ENCODE data around the gene SERPINI1. TPM values are rescaled to one million over a fixed set of nuclear protein-coding genes. Genes with fewer than 3 reads are reported as not detected.

SERPINI1 gene
- total and polyA plus RNA-seq, 4 donors: 8.9 to 13.8 (median 12.7) TPM

DNA sequence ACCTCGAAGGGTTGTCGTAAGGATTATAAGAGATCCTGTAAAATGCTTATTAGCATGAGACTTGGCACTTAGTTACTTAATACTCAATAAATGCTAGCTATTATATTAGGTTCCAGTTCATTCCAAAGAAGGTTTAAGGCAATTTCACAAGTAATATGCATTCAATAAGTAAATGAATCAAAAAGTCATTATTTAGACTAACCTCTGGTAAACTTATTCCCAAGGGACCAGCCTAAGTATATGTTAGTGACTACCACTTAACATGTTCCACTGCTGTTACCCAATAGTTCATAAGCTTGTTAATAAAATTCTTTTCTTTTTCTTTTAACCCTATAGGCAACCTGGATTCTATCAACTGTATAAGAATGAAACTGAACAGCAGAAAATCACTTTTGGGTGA, 5.9 kb upstream of the SERPINI1 start:
- H3K9me3 ChIP-seq (ENCODE audit: control insufficient read depth, low read length): no peaks in the 10 kb centered on the region
- DNase-seq (no peak), ATAC-seq (ENCODE audit: low FRiP score) (no peak)
- H3K4me1 ChIP-seq (ENCODE audit: control insufficient read depth in 1 of 2, insufficient read depth in 2 of 2, low read length in 2 of 2): no peaks in the 10 kb centered on the region
- intact Hi-C loops (cut with DNase I): no loop called here
- no peak overlapping the region for H3K4me3 ChIP-seq (ENCODE audit: low read length in 2 of 2)
- no peaks in the 10 kb centered on the region for H3K27me3 ChIP-seq (ENCODE audit: control insufficient read depth in 1 of 2, insufficient read depth in 2 of 2, low read length in 1 of 2)
- no peaks in the 10 kb centered on the region for H3K36me3 ChIP-seq (ENCODE audit: control insufficient read depth in 1 of 2, insufficient read depth in 2 of 2, low read length in 1 of 2)
- H3K27ac ChIP-seq (ENCODE audit: low read depth in 1 of 2, low read length in 2 of 2): no peak overlapping the region
- 91 to 92% methylated on average over 2 of the region's 2 CpGs for WGBS, 2 donors

DNA sequence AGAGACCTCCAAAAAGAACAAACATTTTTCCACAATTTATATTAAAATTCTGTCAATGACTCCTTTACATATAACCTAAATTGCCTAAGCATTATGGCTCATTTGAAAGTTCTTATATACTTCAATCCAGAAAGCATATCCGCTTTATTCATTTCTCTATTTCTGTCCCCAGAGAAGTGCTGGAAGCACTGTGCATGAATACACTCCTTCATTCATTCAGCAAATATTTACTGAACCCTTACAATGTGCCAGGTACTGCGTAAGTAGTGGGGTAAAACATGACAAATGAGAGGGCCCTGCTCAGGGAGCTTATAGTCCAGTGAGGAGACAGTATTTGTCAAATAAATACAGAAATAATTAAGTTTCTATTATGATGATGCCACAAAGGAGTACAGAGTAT, 4.1 kb upstream of the SERPINI1 start:
- WGBS, 2 donors: 93 to 95% methylated on average over 2 of the region's 2 CpGs
- no peak for ATAC-seq (ENCODE audit: low FRiP score)
- intact Hi-C loops (cut with DNase I): no loop called here

DNA sequence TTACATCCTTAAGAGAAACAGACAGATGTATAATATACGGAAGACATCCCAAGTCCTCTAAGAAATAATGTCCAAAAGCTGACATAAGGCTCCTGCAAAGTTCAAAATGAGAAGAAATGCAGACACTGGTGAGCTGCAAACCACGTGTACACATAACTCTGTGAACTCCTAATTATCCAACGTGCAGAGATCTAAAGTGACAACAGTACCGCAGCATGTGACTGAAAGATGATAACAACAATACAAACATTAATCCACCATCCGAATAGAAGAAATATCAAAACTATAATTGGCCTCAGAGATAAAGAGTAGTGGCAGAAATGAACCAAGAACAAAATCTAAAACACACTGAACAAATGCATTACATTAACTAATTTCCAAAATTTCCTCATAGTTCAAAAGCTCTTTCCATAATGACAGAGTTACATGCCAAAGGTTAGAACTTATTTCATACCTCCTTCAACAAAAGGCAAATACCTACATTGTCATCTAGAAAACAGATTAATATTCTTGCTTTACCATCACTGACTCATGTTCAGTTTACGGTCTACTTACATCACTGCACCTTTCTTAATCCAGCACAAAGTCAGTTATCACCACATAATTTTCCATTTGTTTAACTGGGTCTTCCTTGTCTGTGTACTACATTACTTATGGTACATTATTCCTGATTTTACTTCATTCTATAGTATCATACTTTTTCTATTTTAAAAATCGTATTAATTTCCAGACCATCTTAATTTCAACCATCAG, 3.0 kb upstream of the SERPINI1 start:
- no peak overlapping the region for H3K27ac ChIP-seq (ENCODE audit: low read depth in 1 of 2, low read length in 2 of 2)
- H3K27me3 ChIP-seq (ENCODE audit: control insufficient read depth in 1 of 2, insufficient read depth in 2 of 2, low read length in 1 of 2): no peaks in the 10 kb centered on the region
- 55 to 73% methylated on average over 7 of the region's 7 CpGs for WGBS, 2 donors
- H3K4me3 ChIP-seq (ENCODE audit: low read length in 2 of 2): no peak overlapping the region
- no peaks in the 10 kb centered on the region for H3K36me3 ChIP-seq (ENCODE audit: control insufficient read depth in 1 of 2, insufficient read depth in 2 of 2, low read length in 1 of 2)
- no peak for DNase-seq
- no peaks in the 10 kb centered on the region for H3K9me3 ChIP-seq (ENCODE audit: control insufficient read depth, low read length)
- intact Hi-C loops (cut with DNase I): no loop called here
- no peaks in the 10 kb centered on the region for H3K4me1 ChIP-seq (ENCODE audit: control insufficient read depth in 1 of 2, insufficient read depth in 2 of 2, low read length in 2 of 2)
- ATAC-seq (ENCODE audit: low FRiP score): no peak

More for the DNA sequence above, 4.1 kb upstream of the SERPINI1 start:
- Histone ChIP-seq H3K9me3 (ENCODE audit: control insufficient read depth, low read length) (no peaks in the 10 kb centered on the region), H3K27me3 (ENCODE audit: control insufficient read depth in 1 of 2, insufficient read depth in 2 of 2, low read length in 1 of 2) (no peaks in the 10 kb centered on the region), H3K4me1 (ENCODE audit: control insufficient read depth in 1 of 2, insufficient read depth in 2 of 2, low read length in 2 of 2) (no peaks in the 10 kb centered on the region), H3K4me3 (ENCODE audit: low read length in 2 of 2) (no peak overlapping the region), H3K36me3 (ENCODE audit: control insufficient read depth in 1 of 2, insufficient read depth in 2 of 2, low read length in 1 of 2) (no peaks in the 10 kb centered on the region), H3K27ac (ENCODE audit: low read depth in 1 of 2, low read length in 2 of 2) (no peak overlapping the region)
- DNase-seq: no peak

DNA sequence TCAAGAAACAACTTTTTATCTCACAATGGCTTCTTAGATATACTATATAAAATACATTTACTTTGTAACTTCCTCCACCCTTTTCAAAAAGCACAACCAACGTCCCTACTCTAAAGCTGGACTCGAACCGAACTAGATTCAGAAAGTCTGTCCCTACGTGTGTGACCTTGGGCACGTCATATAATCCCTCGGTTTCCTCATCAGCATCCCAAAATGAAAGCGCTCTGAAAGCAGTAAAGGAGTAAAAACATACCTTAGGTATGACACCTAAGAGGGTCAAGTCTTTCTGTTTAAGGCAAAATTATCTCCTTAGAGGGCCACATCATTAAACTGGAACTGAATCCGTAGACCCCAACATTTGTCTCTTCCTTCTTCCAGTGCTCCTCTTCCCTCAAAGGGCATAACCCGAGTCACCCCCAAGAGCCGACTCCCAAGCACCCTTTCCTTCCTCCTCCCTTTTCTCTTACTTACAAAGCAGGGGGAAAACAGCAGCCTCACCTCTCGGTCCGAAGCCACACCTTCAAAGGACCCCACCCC, 1.5 kb upstream of the SERPINI1 start:
- Histone ChIP-seq H3K27ac (ENCODE audit: low read depth in 1 of 2, low read length in 2 of 2) (peak overlapping the region; percentile 29 to 76), H3K36me3 (ENCODE audit: control insufficient read depth in 1 of 2, insufficient read depth in 2 of 2, low read length in 1 of 2) (no peaks in the 10 kb centered on the region), H3K4me1 (ENCODE audit: control insufficient read depth in 1 of 2, insufficient read depth in 2 of 2, low read length in 2 of 2) (no peaks in the 10 kb centered on the region), H3K27me3 (ENCODE audit: control insufficient read depth in 1 of 2, insufficient read depth in 2 of 2, low read length in 1 of 2) (no peaks in the 10 kb centered on the region), H3K9me3 (ENCODE audit: control insufficient read depth, low read length) (no peaks in the 10 kb centered on the region), H3K4me3 (ENCODE audit: low read length in 2 of 2) (peak overlapping the region; percentile 52 to 81)
- ATAC-seq (ENCODE audit: low FRiP score): no peak
- no peak for DNase-seq
- WGBS, 2 donors: 1% methylated on average over 12 of the region's 12 CpGs
- intact Hi-C loops (cut with DNase I): no loop called here

DNA sequence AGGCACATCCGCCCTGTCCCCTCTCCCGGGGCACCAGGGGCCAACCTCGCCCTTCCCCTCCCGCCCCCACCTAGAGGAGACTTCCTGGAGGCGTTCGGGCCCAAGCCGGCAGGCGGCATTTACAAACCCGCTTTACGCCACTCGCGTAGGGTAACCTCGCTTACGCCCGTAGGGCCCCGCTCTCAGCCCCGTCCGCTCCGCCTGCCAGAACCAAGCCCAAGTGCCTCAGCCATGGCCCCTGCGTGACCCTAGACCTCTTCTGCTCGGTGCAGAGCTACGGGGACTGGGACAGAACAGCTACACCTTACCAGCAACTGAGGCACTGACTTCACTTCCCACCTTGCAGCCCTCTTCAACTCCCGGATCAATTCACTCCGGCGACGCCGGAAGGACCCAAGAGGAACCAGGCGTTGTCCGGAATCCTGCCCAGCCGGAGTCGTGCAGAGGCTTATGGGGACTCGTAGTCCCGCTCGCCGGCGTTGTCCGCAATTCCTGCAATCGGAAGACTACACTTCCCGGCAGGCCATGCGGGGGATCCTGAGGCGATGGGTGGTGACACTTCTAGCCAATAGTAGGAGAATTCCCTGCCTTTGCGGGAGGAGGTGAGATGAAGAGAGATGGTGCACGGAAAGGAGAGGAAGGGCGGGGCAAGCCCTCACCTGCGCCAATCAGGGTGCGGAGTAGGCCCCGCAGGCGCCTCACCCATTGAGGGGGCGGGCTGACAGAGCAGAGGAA, 856 bp upstream of the SERPINI1 start, which contains the start of gene PDCD10:
TSS of gene PDCD10 (minus strand) at position 395 of the 735 bp plus-strand sequence. CDS start 14,735 bp downstream, outside the sequence.
- peak within 1 kb of the TSS; percentile 81 for H3K4me3 ChIP-seq (ENCODE audit: low read length in 2 of 2)
- H3K27me3 ChIP-seq (ENCODE audit: control insufficient read depth in 1 of 2, insufficient read depth in 2 of 2, low read length in 1 of 2): no peaks in the 10 kb centered on the region
- no peaks in the 10 kb centered on the region for H3K9me3 ChIP-seq (ENCODE audit: control insufficient read depth, low read length)
- H3K4me1 ChIP-seq (ENCODE audit: control insufficient read depth in 1 of 2, insufficient read depth in 2 of 2, low read length in 2 of 2): no peaks in the 10 kb centered on the region
- H3K27ac ChIP-seq (ENCODE audit: low read depth in 1 of 2, low read length in 2 of 2): peak within 1 kb of the TSS; percentile 29 to 91
- no peaks in the 10 kb centered on the region for H3K36me3 ChIP-seq (ENCODE audit: control insufficient read depth in 1 of 2, insufficient read depth in 2 of 2, low read length in 1 of 2)
- DNase-seq (peak; percentile 99), ATAC-seq (ENCODE audit: low FRiP score) (peak; percentile 99)
- 0% methylated on average over 47 to 49 of the region's 49 CpGs for WGBS, 2 donors
- intact Hi-C loops (cut with DNase I): loop anchor here (1.0 to 5.0 kb wide), 3 partner anchors 78 to 148 kb away; no protein-coding TSS in a partner anchor

DNA sequence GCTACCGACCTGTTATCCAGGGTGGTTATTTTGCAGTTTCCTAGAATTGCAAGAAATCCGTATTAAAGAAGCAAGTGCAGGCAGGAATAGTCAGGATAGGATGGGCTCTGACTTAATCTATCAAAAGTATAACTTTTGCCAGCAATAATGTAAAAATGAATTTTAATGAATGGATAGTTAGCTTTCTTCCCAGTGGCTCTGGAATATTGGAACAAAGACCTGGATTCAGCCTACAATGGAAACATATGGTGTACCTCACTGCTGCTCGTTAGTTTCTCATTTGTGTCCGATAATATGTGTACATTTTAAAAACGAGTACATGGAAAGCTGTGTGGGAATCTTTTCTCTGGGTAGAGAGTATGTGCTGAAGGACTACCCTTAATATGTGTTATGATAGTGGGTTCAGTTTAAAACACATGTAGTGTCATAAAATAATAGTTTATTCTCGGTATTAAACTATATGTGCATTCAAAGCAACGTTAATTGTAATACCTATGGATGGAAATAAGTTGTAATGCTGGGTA, 805 bp downstream of the SERPINI1 start:
- Histone ChIP-seq H3K36me3 (ENCODE audit: control insufficient read depth in 1 of 2, insufficient read depth in 2 of 2, low read length in 1 of 2) (no peaks in the 10 kb centered on the region), H3K9me3 (ENCODE audit: control insufficient read depth, low read length) (no peaks in the 10 kb centered on the region), H3K27ac (ENCODE audit: low read depth in 1 of 2, low read length in 2 of 2) (no peak overlapping the region), H3K4me1 (ENCODE audit: control insufficient read depth in 1 of 2, insufficient read depth in 2 of 2, low read length in 2 of 2) (no peaks in the 10 kb centered on the region), H3K4me3 (ENCODE audit: low read length in 2 of 2) (peak overlapping the region in 1 of 2 donors; percentile 5), H3K27me3 (ENCODE audit: control insufficient read depth in 1 of 2, insufficient read depth in 2 of 2, low read length in 1 of 2) (no peaks in the 10 kb centered on the region)
- intact Hi-C loops (cut with DNase I): loop anchor here (5.0 kb wide), 2 partner anchors 76 to 146 kb away; no protein-coding TSS in a partner anchor
- no peak for DNase-seq
- WGBS, 2 donors: 33 to 34% methylated on average over 7 of the region's 7 CpGs
- ATAC-seq (ENCODE audit: low FRiP score): no peak

DNA sequence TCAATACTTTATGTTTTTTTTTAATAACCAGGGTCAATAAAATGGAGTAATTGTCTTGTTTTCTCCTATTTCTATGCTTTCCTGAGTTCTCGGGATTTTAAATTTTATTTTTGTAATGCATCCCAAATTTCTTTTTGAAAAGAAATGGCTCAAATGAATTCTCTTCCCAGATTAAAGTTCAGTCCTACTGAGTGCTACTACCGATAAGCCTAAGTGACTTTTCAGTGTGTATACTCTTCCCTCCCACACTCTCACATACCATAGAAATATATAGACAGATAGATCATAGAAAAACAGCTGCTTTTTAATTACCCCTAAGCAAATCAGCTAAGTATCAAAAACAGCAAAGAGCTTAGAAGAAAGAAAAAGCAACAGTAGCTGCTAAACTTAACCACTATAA, 1.5 kb downstream of the SERPINI1 start:
- H3K9me3 ChIP-seq (ENCODE audit: control insufficient read depth, low read length): no peaks in the 10 kb centered on the region
- ATAC-seq (ENCODE audit: low FRiP score) (no peak), DNase-seq (no peak)
- WGBS, 2 donors: 89 to 93% methylated on average over 2 of the region's 2 CpGs
- intact Hi-C loops (cut with DNase I): loop anchor here (5.0 kb wide), 2 partner anchors 75 to 145 kb away; no protein-coding TSS in a partner anchor
- no peak overlapping the region for H3K27ac ChIP-seq (ENCODE audit: low read depth in 1 of 2, low read length in 2 of 2)
- H3K27me3 ChIP-seq (ENCODE audit: control insufficient read depth in 1 of 2, insufficient read depth in 2 of 2, low read length in 1 of 2): no peaks in the 10 kb centered on the region
- H3K36me3 ChIP-seq (ENCODE audit: control insufficient read depth in 1 of 2, insufficient read depth in 2 of 2, low read length in 1 of 2): no peaks in the 10 kb centered on the region
- H3K4me1 ChIP-seq (ENCODE audit: control insufficient read depth in 1 of 2, insufficient read depth in 2 of 2, low read length in 2 of 2): no peaks in the 10 kb centered on the region
- no peak overlapping the region for H3K4me3 ChIP-seq (ENCODE audit: low read length in 2 of 2)

DNA sequence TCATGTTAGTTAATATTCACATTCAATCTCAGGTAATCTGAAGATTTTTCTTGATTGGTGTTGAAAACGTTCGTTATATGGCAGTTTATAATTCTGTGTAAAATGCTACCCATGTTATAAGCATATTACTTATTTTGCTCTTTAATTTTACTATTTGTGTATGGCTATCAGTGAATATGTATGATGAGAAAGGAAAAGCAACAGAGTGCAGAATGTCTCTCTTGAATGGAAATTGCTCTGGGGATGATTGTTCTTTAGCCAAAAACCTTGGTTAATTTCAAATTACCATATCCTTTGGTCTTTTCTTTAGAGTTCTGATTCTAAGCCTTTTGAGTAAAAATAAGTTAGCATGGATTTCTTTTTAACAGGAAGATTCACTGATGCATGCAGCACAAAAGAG, 2.5 kb downstream of the SERPINI1 start:
- no peak for DNase-seq
- Histone ChIP-seq H3K27me3 (ENCODE audit: control insufficient read depth in 1 of 2, insufficient read depth in 2 of 2, low read length in 1 of 2) (no peaks in the 10 kb centered on the region), H3K4me3 (ENCODE audit: low read length in 2 of 2) (no peak overlapping the region), H3K27ac (ENCODE audit: low read depth in 1 of 2, low read length in 2 of 2) (no peak overlapping the region), H3K9me3 (ENCODE audit: control insufficient read depth, low read length) (no peaks in the 10 kb centered on the region), H3K4me1 (ENCODE audit: control insufficient read depth in 1 of 2, insufficient read depth in 2 of 2, low read length in 2 of 2) (no peaks in the 10 kb centered on the region), H3K36me3 (ENCODE audit: control insufficient read depth in 1 of 2, insufficient read depth in 2 of 2, low read length in 1 of 2) (no peaks in the 10 kb centered on the region)
- WGBS, 2 donors: 82 to 90% methylated on average over 2 of the region's 2 CpGs
- intact Hi-C loops (cut with DNase I): loop anchor here (5.0 kb wide), 2 partner anchors 74 to 144 kb away; no protein-coding TSS in a partner anchor
- no peak for ATAC-seq (ENCODE audit: low FRiP score)

All from aorta (tissue), 5 donors.